SU-DHL-6 (cell line): ENCODE data around the gene POLR2E.

Source experiments
- EZH2phosphoT487 ChIP-seq: fragments of 200-600 bp; sonication (generic), shearing (Covaris generic); conservative IDR thresholded peaks from 2 replicates; pipeline ENCODE4 v1.6.1; 2018; ENCODE audit warnings: mild to moderate bottlenecking, antibody characterized with exemption, low read length, moderate library complexity, mixed read lengths
- TF ChIP-seq, protein P1 (sequence below): fragments of 200-600 bp; sonication (generic); IDR thresholded peaks from one replicate; pipeline ENCODE4 v1.5.1; 2017; ENCODE audit warnings: antibody characterized with exemption, mild to moderate bottlenecking, low read length, moderate library complexity; ENCODE audit not compliant: insufficient read depth, poor library complexity, severe bottlenecking

GRCh38 chr19:1052349-1052975 lies 42.7 kb downstream of the POLR2E start:
- TF ChIP-seq, protein P1, sequence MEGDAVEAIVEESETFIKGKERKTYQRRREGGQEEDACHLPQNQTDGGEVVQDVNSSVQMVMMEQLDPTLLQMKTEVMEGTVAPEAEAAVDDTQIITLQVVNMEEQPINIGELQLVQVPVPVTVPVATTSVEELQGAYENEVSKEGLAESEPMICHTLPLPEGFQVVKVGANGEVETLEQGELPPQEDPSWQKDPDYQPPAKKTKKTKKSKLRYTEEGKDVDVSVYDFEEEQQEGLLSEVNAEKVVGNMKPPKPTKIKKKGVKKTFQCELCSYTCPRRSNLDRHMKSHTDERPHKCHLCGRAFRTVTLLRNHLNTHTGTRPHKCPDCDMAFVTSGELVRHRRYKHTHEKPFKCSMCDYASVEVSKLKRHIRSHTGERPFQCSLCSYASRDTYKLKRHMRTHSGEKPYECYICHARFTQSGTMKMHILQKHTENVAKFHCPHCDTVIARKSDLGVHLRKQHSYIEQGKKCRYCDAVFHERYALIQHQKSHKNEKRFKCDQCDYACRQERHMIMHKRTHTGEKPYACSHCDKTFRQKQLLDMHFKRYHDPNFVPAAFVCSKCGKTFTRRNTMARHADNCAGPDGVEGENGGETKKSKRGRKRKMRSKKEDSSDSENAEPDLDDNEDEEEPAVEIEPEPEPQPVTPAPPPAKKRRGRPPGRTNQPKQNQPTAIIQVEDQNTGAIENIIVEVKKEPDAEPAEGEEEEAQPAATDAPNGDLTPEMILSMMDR = no peak
- TF ChIP-seq EZH2phosphoT487 = no peak
